GM19372 (cell line): ENCODE results near the gene PCDH18.
"Not testable (repeated sequence)": the region's sequence is repeated elsewhere in the genome, so short reads cannot be mapped to it uniquely, and the experiment has no call there.

Experiments used
- ATAC-seq: cut with Tn5 transposase; IDR thresholded peaks from one replicate; pipeline ENCODE4 v1.9.1; 2021; ENCODE audit warnings: mild to moderate bottlenecking, low read depth, moderate library complexity; ENCODE audit not compliant: unreplicated experiment

The PCDH18 gene

GRCh38 chr4:137530176-137530575 lies 2.1 kb downstream of the PCDH18 start:
- ATAC-seq: no peak

- ATAC-seq: no peak
Measured at GRCh38 chr4:137529432-137529831, 2.9 kb downstream of the PCDH18 start.

GRCh38 chr4:137528673-137529072 lies 3.6 kb downstream of the PCDH18 start:
- ATAC-seq: no peak

- no peak for ATAC-seq
Measured at GRCh38 chr4:137526681-137527080, 5.6 kb downstream of the PCDH18 start.

- no peak for ATAC-seq
Measured at GRCh38 chr4:137524725-137525369, 7.4 kb downstream of the PCDH18 start.

GRCh38 chr4:137523329-137523728 lies 9.0 kb downstream of the PCDH18 start:
- no peak for ATAC-seq

- no peak for ATAC-seq
Measured at GRCh38 chr4:137521053-137521452, 11.2 kb downstream of the PCDH18 start.

GRCh38 chr4:137519406-137519805 lies 12.9 kb downstream of the PCDH18 start:
- no peak for ATAC-seq

- not testable (repeated sequence) for ATAC-seq
Measured at GRCh38 chr4:137517323-137517722, 15.0 kb downstream of the PCDH18 start.

GRCh38 chr4:137514406-137515111 lies 17.7 kb downstream of the PCDH18 start:
- ATAC-seq: no peak

- ATAC-seq: no peak
Measured at GRCh38 chr4:137510557-137511265, 21.6 kb downstream of the PCDH18 start.

- ATAC-seq: no peak
Measured at GRCh38 chr4:137509855-137510282, 22.4 kb downstream of the PCDH18 start.

GRCh38 chr4:137502339-137503129 lies 29.8 kb downstream of the PCDH18 start:
- no peak for ATAC-seq

GRCh38 chr4:137496267-137496666 lies 36.0 kb downstream of the PCDH18 start:
- not testable (repeated sequence) for ATAC-seq

- ATAC-seq: no peak
Measured at GRCh38 chr4:137495578-137495977, 36.7 kb downstream of the PCDH18 start.

GRCh38 chr4:137483313-137483959 lies 48.9 kb downstream of the PCDH18 start:
- ATAC-seq: not testable (repeated sequence)

- ATAC-seq: not testable (repeated sequence)
Measured at GRCh38 chr4:137479657-137480056, 52.6 kb downstream of the PCDH18 start.

- no peak for ATAC-seq
Measured at GRCh38 chr4:137476345-137476744, 55.9 kb downstream of the PCDH18 start.

- ATAC-seq: no peak
Measured at GRCh38 chr4:137474711-137475301, 57.5 kb downstream of the PCDH18 start.

GRCh38 chr4:137471895-137472294 lies 60.4 kb downstream of the PCDH18 start:
- no peak for ATAC-seq
